ENCODE measurements around the gene HYCC1. TPM values are rescaled to one million over a fixed set of nuclear protein-coding genes. Genes with fewer than 3 reads are reported as not detected.
A peak's percentile ranks its signal among the peaks of the same experiment; 100 is the strongest.

Gene HYCC1
- total and polyA plus RNA-seq, 9 of the 15 experiments (the other 6 are each of a cell fraction or from before 2014, with no cell fraction given): 11.2 to 40.6 (median 37.9) TPM

- TF ChIP-seq ZNF644 (tag; IDR thresholded peaks at IDR 0.05; ENCODE audit: low read depth): 0 out of 2 replicates have a peak, but pooled peaks have one; percentile 38
- TF ChIP-seq HNRNPLL (IDR thresholded peaks at IDR 0.05; ENCODE audit: low read depth, low read length, poor library complexity, severe bottlenecking): no peak
- 0 out of 2 replicates have a peak, but pooled peaks have one; percentile 15 for TF ChIP-seq NCOA6 (IDR thresholded peaks at IDR 0.05)
- TF ChIP-seq MCM2 (IDR thresholded peaks at IDR 0.05; ENCODE audit: low read depth): no peak
- 0 out of 2 replicates have a peak, but pooled peaks have one; percentile 23 for TF ChIP-seq NFRKB (IDR thresholded peaks at IDR 0.05; ENCODE audit: low read depth)
- no peak for TF ChIP-seq ARID4B (CRISPR knock-in tag; IDR thresholded peaks at IDR 0.05)
- 0 out of 2 replicates have a peak, but pooled peaks have one; percentile 37 for TF ChIP-seq ZNF592 (IDR thresholded peaks at IDR 0.05)
- no peak for TF ChIP-seq RBM34 (IDR thresholded peaks at IDR 0.05; ENCODE audit: borderline replicate concordance, insufficient read depth, low read length)
- no peak for TF ChIP-seq FOXP1 (CRISPR knock-in tag; IDR thresholded peaks at IDR 0.05)
- no peak for TF ChIP-seq ZNF444 (CRISPR knock-in tag; IDR thresholded peaks at IDR 0.05)
- TF ChIP-seq HINFP (tag; conservative IDR thresholded peaks at IDR 0.05; ENCODE audit: low read depth): no peak
- H3K27me3 ChIP-seq (ENCODE audit: control insufficient read depth in 2 of 2, insufficient read depth in 2 of 2, low read length in 2 of 2): no peaks in the 10 kb centered on the region
- H3K4me3 ChIP-seq: no peak overlapping the region
- 33% methylated on average over 2 of the region's 2 CpGs for WGBS (ENCODE audit: insufficient coverage, low coverage, missing lambda C conversion rate)
- H3K27ac ChIP-seq (ENCODE audit: extremely low read depth, low read depth, low read length): peak overlapping the region; percentile 26; the same call in 1 of the 3 replicates
- no TSS peak for BruUV-seq (replicated peaks)
- peak overlapping the region in 1 of 2 experiments; percentile 38; a peak in 1 of 4 replicates for H3K9ac ChIP-seq (ENCODE audit: insufficient read depth in 1 of 2, low read depth in 2 of 2, low read length in 2 of 2)
- no peaks in the 10 kb centered on the region for H3K36me3 ChIP-seq (ENCODE audit: control insufficient read depth, insufficient read depth, low read length)
- in situ Hi-C loops (cut with MboI) (no loop called here), intact Hi-C loops (cut with micrococcal nuclease) (loop anchor here (5.0 kb wide), 1 partner anchor 43 kb away; no protein-coding TSS in a partner anchor)
- peak overlapping the region; percentile 60 for H2AFZ ChIP-seq (ENCODE audit: low read depth, low read length)
- DNase-seq (ENCODE audit: extremely low read depth in 1 of 4, low spot score in 3 of 4) (no peak), FAIRE-seq (no peak), ATAC-seq (no peak)
- H3K4me1 ChIP-seq (replicated peaks in 1 of 2; ENCODE audit: control insufficient read depth in 2 of 2, insufficient read depth in 2 of 2, low read length in 2 of 2): peaks cover 13 to 40% of the 10 kb centered on the region in 2 experiments; a peak in 4 of 5 replicates
- H4K20me1 ChIP-seq (replicated peaks; ENCODE audit: control insufficient read depth, insufficient read depth, low read length): peaks cover 13% of the 10 kb centered on the region; the same call in 1 of the 2 replicates
- ChIA-PET POLR2A (interaction anchor here (0.7 to 1.5 kb wide), 3 partner anchors 11 to 170 kb away, joined by 3 to 5 read pairs (median 3); no protein-coding TSS in a partner anchor), CTCF (ENCODE audit: low intra/inter-chr PET ratio) (no interaction called here)
- peaks cover 41% of the 10 kb centered on the region for H3K79me2 ChIP-seq (ENCODE audit: control insufficient read depth, insufficient read depth, low read length)
- H3K9me1 ChIP-seq (ENCODE audit: control insufficient read depth, insufficient read depth, low read length): no peaks in the 10 kb centered on the region
- no peaks in the 10 kb centered on the region for H3K9me3 ChIP-seq (replicated peaks; ENCODE audit: control insufficient read depth, insufficient read depth, low read depth, low read length)
- H3K4me2 ChIP-seq (ENCODE audit: insufficient read depth, low read length): peak overlapping the region; percentile 1; the same call in 1 of the 2 replicates
Measured at GRCh38 chr7:23014681-23015080, 751 bp upstream of the HYCC1 start.

Measured in K562 (cell line).